Measurements from ENCODE around the gene GREB1L.
"Not testable (repeated sequence)": the region's sequence is repeated elsewhere in the genome, so short reads cannot be mapped to it uniquely, and the experiment has no call there.

Gene GREB1L

DNA sequence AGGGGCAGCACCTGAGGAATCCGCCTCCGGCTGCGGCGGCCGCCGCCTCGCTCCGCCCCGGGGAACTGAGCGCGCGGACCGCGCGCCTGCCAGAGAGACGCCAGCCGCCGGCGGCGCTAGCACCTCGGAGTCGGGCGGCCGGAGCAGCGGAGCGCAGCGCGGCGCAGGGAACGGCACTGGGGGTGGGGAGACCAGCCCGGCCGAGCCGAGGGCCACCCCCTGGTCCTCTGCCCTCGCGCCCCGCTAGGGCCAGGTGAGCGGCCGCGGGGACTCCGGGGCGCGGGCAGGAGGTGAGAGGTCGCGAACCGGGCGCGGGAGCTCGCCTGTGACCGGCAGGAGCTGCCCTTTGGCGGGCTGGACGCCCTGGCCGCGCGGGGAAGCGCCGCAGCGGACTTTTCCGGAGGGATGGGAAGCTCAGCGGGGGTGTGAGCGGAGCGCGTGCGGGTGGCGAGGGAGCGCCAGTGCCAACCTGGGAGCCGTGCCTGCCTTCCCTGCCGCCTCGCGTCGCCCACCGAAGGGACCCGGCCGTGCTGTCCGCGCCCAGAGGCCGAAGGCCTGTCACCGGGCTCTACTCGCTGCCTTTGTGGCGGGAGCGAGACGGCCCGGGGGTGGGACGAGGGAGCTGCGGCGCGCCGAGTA, at the start of gene GREB1L:
Gene GREB1L, plus strand, starts transcription at position 92 of the 639 bp plus-strand sequence. CDS start 141,287 bp downstream, outside the sequence.
- peak; percentile 3 to 24 (median 14) for DNase-seq (ENCODE audit: low read depth in 2 of 3, low spot score in 1 of 3)

GRCh38 chr18:21192308-21192624, 49.8 kb upstream of the GREB1L start:
- DNase-seq (ENCODE audit: low read depth in 2 of 3, low spot score in 1 of 3) = no peak

DNA sequence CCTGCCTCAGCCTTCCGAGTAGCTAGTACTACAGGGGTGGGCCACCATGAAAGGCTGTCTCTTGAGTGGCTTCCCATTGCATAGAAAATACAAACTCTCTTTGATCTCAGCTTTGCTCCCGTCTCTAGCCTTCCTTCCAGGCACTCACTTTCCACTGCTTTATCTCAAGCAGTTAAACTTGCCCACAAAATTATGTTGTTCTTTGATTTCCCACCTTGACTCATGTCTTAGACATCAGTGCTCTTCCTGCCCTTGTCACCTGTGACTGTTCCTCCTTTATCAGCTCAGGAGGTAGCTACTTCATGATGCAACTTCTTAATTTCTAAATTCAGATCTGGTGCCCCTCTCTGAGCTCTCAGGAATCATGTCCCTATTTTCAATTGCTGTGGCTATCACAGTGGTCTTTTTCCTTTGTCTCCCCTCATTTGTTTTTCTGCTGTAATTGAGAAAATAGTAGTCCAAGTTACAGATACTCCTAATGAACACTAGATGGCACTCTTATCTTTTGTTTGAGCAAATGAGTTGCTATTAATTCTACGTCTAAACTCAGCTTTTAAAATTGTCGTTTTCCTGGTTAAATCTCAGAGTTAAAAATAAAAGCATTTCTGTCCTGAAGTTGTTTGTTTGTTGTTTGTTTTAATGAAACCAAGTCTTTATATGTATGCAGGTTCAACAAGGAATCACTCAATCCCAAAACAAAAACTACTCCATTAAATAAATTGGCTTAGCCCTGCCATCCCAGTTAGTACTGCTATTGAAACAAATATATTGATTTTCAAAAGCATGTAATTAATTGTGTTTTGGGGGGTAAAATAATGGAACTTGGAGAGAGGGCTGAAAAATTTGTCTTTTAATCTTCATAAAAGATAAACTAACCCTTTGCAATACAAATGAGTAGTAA, 46.9 kb upstream of the GREB1L start:
- no peak for DNase-seq (ENCODE audit: low read depth in 2 of 3, low spot score in 1 of 3)

GRCh38 chr18:21196426-21196825, 45.6 kb upstream of the GREB1L start:
- no peak for DNase-seq (ENCODE audit: low read depth in 2 of 3, low spot score in 1 of 3)

GRCh38 chr18:21203126-21203525, 38.9 kb upstream of the GREB1L start:
- no peak for DNase-seq (ENCODE audit: low read depth in 2 of 3, low spot score in 1 of 3)

- DNase-seq (ENCODE audit: low read depth in 2 of 3, low spot score in 1 of 3) = no peak
These were observed 38.3 kb upstream of the GREB1L start for GRCh38 chr18:21203542-21204241.

- no peak for DNase-seq (ENCODE audit: low read depth in 2 of 3, low spot score in 1 of 3)
These were observed 36.3 kb upstream of the GREB1L start for GRCh38 chr18:21205695-21206094.

DNA sequence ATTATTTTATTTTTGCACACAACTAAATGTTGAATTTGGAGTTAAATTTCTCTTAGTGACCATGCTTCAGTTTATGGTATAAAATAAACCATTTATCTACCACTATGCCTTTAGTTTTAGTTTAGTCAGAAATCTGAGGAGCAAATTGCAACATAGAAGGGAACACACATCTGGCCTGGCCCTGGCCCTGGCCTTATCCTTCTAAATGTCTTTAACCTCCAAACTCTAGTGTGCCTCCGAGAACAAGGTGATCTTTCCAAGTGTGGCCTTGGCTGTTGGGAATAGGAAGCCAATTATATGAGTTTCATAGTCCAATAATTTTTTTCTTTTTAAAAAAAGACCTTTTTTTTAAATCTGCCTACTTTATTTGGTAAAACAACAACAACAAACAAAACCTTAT, 31.8 kb upstream of the GREB1L start:
- DNase-seq (ENCODE audit: low read depth in 2 of 3, low spot score in 1 of 3) = no peak

DNA sequence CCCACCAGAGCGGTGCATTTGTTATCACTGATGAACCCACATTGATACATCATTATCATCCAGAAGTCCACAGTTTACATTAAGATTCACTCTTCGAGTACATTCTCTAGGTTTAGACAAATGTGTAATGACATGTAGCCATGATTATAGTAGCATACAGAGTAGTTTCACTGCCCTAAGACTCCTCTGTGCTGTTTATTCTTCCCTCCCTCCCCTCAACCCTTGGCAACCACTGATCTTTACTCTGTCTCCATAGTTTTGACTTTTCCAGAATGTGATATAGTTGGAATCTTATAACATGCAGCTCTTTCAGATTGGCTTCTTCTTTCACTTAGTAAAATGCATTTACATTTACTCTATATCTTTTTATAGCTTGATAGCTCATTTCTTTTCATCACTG, 31.2 kb upstream of the GREB1L start:
- no peak for DNase-seq (ENCODE audit: low read depth in 2 of 3, low spot score in 1 of 3)

DNA sequence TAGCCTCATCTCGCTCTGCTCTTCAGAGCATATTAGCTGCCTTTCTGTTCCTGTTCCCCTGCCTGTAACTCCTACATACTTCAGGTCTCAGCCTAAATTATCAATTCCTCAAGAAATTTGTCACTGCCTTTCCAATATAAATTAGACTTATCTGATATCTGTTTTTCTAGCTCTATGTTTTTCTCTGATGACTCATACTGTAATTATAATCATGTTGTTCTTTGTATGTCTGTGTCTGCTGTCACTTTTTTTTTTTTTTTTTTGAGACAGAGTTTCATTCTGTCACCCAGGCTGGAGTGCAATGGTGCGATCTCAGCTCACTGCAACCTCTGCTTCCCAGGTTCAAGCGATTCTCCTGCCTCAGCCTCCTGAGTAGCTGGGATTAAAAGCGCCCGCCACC, 27.6 kb upstream of the GREB1L start:
- DNase-seq (ENCODE audit: low read depth in 2 of 3, low spot score in 1 of 3) = not testable (repeated sequence)

GRCh38 chr18:21215490-21215889, 26.5 kb upstream of the GREB1L start:
- no peak for DNase-seq (ENCODE audit: low read depth in 2 of 3, low spot score in 1 of 3)

DNA sequence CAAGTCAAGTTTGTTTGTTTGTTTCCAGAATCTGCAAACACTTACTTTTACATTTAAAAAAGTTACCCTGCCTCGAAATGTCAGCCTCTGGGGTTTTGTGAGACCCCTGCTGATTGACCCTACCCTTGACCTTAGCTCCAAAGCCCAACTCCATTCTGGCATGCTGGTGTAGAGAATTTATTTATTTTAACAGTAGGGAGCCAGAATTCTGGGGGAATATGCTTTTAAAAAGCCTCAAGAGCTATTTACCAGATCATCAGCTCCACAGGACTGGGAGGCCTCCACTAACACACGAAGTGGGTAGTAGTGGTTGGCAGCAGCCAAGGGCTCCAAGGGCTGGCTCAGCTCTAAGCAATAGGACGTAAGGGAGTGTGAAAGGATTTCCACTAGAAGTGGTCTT, 23.2 kb upstream of the GREB1L start:
- DNase-seq (ENCODE audit: low read depth in 2 of 3, low spot score in 1 of 3) = no peak

GRCh38 chr18:21230436-21230835, 11.6 kb upstream of the GREB1L start:
- no peak for DNase-seq (ENCODE audit: low read depth in 2 of 3, low spot score in 1 of 3)

DNA sequence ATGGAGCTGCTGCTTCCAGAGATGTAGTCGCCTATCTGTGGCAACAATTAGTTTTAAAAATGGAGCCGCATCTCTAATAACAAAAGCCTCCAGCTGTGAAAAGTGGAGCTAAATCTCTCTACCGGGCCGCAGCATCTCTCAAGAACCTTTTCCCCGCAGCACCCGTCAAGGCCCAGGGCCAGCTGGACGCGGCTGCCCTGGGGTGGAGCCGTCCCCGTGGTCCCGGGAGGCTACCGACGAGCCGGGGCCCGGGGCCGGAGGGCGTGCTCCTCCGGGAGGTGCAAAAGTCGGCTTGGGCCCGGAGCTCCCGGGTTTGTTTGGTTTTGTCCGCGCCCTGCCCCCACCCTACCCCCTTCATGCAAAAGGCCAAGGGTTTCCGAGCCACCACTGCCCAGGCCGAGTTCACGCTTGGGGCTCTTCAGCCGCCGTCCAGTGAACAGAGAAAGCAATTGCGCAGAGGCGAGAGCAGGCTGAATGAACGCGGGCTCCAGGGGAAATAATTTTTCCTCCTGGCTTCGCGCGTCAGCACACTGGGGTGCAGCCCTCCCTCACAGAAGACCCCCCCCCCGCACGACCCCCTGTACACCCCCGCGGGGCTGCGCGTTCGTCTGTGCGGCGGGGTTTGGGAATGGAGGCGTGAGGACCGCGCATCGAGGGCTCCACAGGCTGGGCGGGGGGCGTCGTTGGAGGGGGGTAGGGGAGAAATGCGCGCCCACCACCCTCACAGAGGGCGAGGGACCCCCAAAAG, 557 bp upstream of the GREB1L start:
- no peak for DNase-seq (ENCODE audit: low read depth in 2 of 3, low spot score in 1 of 3)

GRCh38 chr18:21242780-21243401, 859 bp downstream of the GREB1L start:
- no peak for DNase-seq (ENCODE audit: low read depth in 2 of 3, low spot score in 1 of 3)

GRCh38 chr18:21254576-21254975, 12.5 kb downstream of the GREB1L start:
- DNase-seq (ENCODE audit: low read depth in 2 of 3, low spot score in 1 of 3) = no peak

- no peak for DNase-seq (ENCODE audit: low read depth in 2 of 3, low spot score in 1 of 3)
These were observed 13.2 kb downstream of the GREB1L start for GRCh38 chr18:21255211-21255610.

DNA sequence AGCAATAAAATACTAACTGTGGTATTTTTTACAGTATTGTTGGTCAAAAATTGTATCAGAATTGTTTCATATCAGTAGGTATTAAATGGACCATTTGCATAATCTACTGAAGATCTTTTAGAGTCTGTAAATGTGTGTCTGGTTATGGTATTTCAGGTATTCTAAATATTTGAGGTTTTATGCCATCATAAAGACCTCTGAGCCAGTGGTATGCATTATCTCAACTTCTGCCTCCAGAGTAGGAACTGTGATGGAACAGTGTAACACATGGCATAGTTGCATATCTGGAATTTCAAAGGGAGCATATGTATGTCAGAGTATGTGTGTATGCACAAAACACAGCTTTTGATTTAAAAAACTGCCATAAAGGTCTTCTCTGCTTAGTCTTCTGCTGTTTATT, 15.4 kb downstream of the GREB1L start:
- no peak for DNase-seq (ENCODE audit: low read depth in 2 of 3, low spot score in 1 of 3)

DNA sequence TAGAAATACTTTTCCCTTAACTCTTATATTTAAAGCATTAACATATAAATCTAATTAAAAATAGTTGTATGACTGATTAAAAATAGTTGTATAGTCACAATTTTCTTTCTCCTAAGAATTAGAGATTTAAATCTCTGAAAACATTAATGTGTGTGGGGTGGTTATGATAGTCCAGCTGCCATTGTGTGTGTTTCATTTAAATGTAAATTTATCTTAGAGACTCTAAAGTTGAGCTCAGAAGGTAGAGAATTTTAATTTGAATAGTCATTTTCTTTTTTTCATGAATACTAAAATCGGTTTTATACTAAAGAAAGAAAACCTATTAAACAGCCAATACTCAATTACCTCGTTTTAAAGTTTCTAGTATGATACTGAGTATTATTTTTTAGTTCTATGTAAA, 18.6 kb downstream of the GREB1L start:
- DNase-seq (ENCODE audit: low read depth in 2 of 3, low spot score in 1 of 3) = no peak

- no peak for DNase-seq (ENCODE audit: low read depth in 2 of 3, low spot score in 1 of 3)
These were observed 19.3 kb downstream of the GREB1L start for GRCh38 chr18:21261352-21261751.

GRCh38 chr18:21262244-21262643, 20.2 kb downstream of the GREB1L start:
- DNase-seq (ENCODE audit: low read depth in 2 of 3, low spot score in 1 of 3) = no peak
